Right forelimb (tissue), 1 donor: ENCODE measurements around the gene ANO2.
"Not testable (repeated sequence)": the region's sequence is repeated elsewhere in the genome, so short reads cannot be mapped to it uniquely, and the experiment has no call there.

ENCODE experiments used
- DNase-seq: peaks from one replicate; pipeline ENCODE4 v3.0.0-alpha.2; 2018

ANO2 gene

DNA sequence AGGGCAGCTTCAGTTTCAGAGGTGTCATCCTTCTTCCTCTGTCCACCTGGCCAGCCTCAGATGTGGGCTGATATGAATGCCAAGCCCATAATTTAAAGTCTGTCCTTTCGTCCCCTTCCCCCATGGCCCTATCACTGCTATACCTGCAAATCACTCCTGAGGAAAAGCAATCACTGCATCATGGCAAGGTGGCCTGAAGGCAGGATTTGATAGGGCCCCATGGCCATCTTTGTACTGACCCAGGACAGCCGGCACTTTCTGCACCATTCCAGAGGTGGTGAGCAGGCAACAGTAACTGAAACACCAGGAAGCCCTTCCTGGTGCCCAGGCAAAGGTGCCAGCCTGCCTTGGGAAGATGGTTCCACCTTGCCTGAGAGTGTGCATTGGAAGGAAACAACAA lies 60.8 kb downstream of the ANO2 start:
- no peak for DNase-seq

DNA sequence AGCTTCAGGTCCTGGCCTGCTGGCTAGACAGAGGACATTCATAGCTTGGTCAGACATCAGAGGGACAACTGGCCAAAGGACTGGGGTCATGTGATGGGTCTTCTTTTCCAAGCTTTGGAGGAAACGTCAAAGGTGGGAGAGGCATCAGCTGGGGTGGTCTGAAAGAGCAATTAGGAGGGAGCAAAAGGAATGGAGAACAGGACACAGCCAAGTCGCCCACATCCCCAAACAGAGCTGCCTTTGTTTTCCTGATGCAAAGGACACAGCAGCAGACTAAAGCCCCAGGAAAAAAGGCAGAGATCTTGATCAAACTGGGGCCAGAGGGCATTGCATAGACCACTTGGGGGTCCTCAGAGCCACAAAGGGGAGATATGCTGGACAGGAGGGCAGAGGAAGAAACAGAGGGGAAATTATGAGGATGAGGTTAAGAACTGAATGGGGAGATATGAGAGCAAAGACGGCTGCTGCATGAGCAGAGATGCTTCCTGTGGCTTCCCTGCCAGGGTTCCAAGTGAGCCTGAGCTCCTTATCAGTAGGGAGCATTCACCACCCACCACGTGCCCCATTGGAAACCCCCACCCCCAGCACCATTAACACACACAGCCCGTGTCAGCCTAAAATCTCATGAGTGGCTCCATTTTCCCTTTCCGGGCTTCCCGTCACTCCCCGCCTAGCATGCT lies 62.4 kb downstream of the ANO2 start:
- no peak for DNase-seq

GRCh38 chr12:5881666-5882065 lies 63.4 kb downstream of the ANO2 start:
- no peak for DNase-seq

GRCh38 chr12:5881101-5881606 lies 63.9 kb downstream of the ANO2 start:
- DNase-seq = no peak

DNA sequence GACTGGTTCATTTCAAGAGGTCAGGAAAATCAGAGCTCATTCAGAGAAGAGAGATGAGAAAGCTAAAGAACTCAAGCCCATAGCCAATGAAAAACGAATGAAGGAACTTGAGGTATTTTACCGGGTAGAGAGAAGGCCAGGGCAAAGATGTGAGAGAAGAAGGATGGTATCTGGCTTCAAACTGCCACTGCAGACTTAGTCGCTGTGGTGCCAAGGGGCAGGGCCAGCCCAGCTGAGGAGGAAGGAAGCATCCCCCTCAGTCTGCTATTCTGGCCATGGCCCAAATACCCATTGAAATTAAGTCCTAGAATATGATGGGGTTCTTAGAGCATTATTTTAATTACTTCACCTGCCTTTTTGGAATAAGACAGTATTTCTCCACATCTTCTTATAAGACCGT lies 69.2 kb downstream of the ANO2 start:
- DNase-seq = no peak

GRCh38 chr12:5874514-5874913 lies 70.5 kb downstream of the ANO2 start:
- no peak for DNase-seq

DNA sequence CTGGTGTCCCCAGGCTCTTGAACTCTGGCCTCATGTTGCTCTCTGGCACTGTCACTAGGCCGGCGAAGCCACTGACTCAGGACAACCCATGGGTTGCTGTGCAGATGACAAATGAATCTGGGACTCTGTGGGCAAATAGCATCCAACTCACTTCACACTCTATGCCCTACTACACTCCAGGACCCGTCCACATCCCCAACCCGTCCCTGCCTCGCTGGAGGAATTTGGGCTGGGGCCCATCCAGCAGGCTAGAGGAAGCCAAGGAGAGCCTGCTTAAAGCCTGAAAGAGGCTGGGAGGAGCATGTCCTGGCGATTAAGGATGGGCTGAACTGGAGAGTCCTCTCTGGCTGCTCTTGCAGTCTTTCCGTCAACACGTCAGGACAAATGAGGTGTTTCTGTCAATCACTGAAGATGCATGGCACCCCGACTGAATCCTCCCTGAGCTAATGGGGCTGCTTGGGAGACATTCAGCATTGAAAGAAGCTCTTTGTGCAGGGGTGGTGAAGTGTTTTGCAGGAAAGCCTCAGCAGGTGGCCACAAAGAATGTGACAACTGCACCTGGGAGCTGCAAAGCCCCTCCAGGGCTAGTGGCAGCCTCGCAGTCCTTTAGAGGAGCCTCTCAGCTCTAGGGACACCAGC lies 71.7 kb downstream of the ANO2 start:
- DNase-seq = no peak

DNA sequence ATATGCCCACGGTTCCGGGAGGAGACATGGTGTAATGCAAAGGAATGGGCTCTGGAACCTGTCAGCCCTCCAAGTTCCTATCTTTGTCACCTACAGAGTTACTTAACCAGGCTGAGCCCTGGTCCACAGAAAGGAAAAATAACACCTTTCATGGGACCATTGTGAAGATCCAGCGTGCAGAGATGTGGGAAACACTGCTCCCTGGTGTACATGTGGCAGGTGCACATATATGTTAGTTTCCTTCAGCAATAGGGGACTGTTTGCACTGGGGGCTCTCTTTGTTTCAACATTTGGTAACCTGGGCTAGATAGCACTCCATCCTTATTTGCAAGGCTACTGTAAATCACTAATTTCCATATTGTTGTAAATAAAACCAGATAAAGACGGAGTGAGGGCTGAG lies 72.3 kb downstream of the ANO2 start:
- DNase-seq = no peak

- DNase-seq = no peak
These were observed 73.3 kb downstream of the ANO2 start for GRCh38 chr12:5871741-5872140.

DNA sequence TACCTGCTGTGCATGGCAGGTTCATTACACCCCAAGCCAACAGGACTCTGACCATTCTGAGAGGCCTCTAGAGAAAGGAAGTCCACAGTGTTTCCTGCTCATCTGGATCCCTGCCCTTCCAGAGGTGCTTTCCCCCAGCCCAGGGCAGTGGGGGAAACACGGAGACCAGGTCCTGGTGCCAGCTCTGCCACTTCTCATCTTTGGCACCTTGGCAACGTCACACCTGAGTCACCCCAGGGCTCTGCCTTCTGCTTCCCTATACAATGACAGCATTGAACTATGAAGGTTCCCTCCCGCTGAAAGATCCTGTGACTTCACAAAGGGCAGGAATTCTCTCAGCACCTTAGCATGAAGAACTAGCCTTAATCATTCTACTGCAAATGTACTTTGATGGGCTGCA lies 74.9 kb downstream of the ANO2 start:
- DNase-seq = no peak

DNA sequence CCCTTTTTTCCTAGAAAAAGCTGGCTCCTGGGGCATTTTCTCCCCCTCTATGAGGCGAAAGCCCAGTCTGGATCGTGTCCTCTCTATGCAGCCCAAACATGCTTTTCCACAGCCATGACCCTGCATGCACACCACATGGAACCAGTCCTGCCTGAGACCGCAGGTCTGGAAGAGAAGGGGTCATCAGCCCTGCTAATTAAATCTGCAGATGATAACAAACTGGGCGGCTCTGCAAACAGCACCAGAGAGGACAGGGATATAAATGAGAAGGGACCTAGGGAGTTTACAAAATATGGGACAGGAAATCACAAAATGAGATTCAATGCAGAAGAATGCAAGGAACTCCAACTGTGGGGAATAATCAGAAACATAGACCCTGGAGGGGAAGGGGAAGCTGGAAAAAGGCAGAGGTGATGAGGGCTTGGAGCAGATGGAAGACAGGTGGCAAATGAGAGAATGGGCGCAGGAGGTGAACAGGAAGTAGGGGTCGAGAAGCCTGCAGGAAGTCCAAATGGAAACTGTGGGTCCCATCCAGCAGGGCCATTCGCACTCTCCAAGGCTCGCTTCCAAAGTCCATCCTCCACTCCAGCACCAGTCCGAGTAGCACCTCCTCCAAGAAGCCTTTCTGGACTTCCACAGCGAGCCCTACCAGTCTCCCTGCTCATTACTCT lies 76.3 kb downstream of the ANO2 start:
- DNase-seq = no peak

DNA sequence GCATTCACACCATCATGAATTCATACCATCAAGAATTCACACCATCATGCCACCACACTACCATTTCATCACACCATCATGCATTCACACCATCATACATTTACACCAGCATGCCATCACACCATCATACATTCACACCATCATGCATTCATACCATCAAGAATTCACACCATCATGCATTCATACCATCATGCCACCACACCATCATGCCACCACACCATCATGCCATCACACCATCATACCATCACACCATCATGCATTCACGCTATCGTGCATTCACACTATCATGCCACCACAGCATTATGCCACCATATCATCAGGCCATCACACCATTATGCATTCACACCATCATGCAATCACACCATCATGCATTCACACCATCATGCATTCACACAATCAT lies 79.7 kb downstream of the ANO2 start:
- DNase-seq = no peak

DNA sequence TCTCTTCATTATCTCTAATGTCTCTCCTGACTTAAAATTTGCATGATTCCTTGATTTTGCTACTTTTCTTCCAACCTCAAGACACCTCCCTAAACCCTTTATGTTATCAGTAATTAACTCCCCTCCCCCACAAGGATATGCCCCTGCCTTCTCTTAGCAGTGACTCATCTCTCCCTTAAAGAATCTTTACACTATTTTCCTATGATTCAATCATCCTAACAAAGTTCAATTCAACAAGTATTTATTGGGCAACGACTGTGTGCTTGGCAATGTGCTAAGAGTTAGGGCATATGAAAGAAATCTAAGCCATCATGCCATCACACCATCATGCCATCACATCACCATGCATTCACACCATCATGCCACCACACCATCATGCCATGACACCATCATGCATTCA lies 80.1 kb downstream of the ANO2 start:
- no peak for DNase-seq

GRCh38 chr12:5864301-5864700 lies 80.8 kb downstream of the ANO2 start:
- no peak for DNase-seq

GRCh38 chr12:5861416-5861815 lies 83.6 kb downstream of the ANO2 start:
- DNase-seq = no peak

DNA sequence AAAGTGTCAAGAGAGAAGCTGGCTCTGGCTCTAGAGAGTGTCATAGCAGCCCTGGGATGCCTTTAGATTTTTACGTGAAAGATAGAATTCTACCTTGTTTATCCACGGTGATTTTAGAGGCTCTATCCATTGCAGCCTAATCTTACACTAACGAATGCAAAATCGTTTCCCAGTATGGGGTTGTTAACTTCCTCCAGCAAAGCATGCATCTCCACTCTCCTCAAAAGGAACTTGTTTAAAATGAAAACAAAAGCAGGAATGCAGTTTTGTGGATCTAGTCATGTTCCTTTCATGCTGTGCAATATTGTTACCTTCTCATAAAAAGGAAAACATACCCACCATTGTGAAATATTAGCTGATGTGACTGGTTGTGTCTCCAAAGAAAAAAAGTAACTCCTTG lies 88.4 kb downstream of the ANO2 start:
- DNase-seq = no peak

GRCh38 chr12:5846950-5847349 lies 98.1 kb downstream of the ANO2 start:
- DNase-seq = no peak

DNA sequence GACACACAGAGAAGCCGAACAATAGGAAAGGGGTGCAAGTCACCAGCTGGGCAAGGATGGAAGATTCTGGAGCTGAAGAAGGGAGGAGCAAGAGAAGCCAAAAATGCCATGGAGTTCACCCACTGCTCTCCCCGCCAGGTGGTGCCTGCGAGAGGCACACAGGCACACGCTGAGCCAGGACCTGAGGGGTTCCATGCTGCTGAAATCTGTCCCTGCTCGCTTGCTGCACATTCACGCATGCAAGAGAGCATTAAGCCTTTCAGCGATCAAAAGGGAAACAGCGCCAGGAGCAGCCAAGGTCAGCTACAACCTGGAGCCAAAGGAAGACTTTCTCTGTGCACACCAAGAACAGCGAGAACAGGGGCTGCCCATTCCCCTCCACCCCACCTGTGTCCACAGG lies 104.1 kb downstream of the ANO2 start:
- no peak for DNase-seq

GRCh38 chr12:5830111-5830510 lies 114.9 kb downstream of the ANO2 start:
- DNase-seq = no peak

GRCh38 chr12:5827591-5827990 lies 117.5 kb downstream of the ANO2 start:
- DNase-seq = no peak

DNA sequence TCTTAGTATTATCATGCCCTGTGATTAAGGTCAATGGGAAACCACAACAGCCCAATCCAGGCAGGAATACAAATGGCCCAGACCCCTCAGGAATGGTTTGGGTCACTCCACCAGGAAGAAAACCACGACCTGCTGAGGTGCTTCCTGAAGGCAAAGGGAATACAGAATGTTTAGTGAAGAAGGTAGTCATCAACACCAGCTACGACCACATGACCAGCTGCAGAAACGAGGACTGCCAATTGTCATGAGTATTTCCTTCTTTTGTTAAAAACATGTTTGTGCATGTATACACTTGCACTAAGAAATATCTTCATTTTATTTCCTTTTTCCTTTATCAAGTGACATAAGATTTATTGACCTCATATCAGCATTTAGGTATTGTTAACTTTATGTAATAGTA lies 119.3 kb downstream of the ANO2 start:
- not testable (repeated sequence) for DNase-seq

- DNase-seq = not testable (repeated sequence)
These were observed 126.2 kb downstream of the ANO2 start for GRCh38 chr12:5818877-5819276.

GRCh38 chr12:5817246-5817645 lies 127.8 kb downstream of the ANO2 start:
- DNase-seq = no peak

GRCh38 chr12:5809586-5809985 lies 135.5 kb downstream of the ANO2 start:
- DNase-seq = no peak
